HTERT RPE-1 (cell line): ENCODE results near the gene NCBP1.

Experiments used
- in situ Hi-C: fragments of 300-500 bp; cut with MboI; formaldehyde crosslinking; loops from 4 replicates; pipeline ENCODE4 v1.14.3; 2020; ENCODE audit warnings: low sequenced_read_pairs

The NCBP1 gene

GRCh38 chr9:97625620-97626019, 8.0 kb upstream of the NCBP1 start:
- in situ Hi-C loops, result no loop called here

- in situ Hi-C loops, result no loop called here
Observed at GRCh38 chr9:97627624-97628023, 6.0 kb upstream of the NCBP1 start.

GRCh38 chr9:97628668-97629067, 5.0 kb upstream of the NCBP1 start:
- in situ Hi-C loops, result no loop called here

- in situ Hi-C loops, result no loop called here
Observed at GRCh38 chr9:97629156-97629555, 4.5 kb upstream of the NCBP1 start.

- in situ Hi-C loops, result no loop called here
Observed at GRCh38 chr9:97630591-97630990, 3.0 kb upstream of the NCBP1 start.

GRCh38 chr9:97632248-97632984, 1.2 kb upstream of the NCBP1 start:
- in situ Hi-C loops, result no loop called here

GRCh38 chr9:97633859-97634490, 354 bp downstream of the NCBP1 start:
- in situ Hi-C loops, result no loop called here

GRCh38 chr9:97635026-97635425, 1.4 kb downstream of the NCBP1 start:
- in situ Hi-C loops, result no loop called here

GRCh38 chr9:97636903-97637302, 3.3 kb downstream of the NCBP1 start:
- in situ Hi-C loops, result no loop called here

- in situ Hi-C loops, result no loop called here
Observed at GRCh38 chr9:97638666-97639065, 5.0 kb downstream of the NCBP1 start.

- in situ Hi-C loops, result no loop called here
Observed at GRCh38 chr9:97640325-97640724, 6.7 kb downstream of the NCBP1 start.

- in situ Hi-C loops, result no loop called here
Observed at GRCh38 chr9:97645720-97646119, 12.1 kb downstream of the NCBP1 start.

- in situ Hi-C loops, result no loop called here
Observed at GRCh38 chr9:97647996-97648395, 14.4 kb downstream of the NCBP1 start.

- in situ Hi-C loops, result no loop called here
Observed at GRCh38 chr9:97651646-97652045, 18.0 kb downstream of the NCBP1 start.

- in situ Hi-C loops, result no loop called here
Observed at GRCh38 chr9:97658707-97659106, 25.1 kb downstream of the NCBP1 start.

- in situ Hi-C loops, result no loop called here
Observed at GRCh38 chr9:97659771-97660170, 26.1 kb downstream of the NCBP1 start.

GRCh38 chr9:97660340-97660739, 26.7 kb downstream of the NCBP1 start:
- in situ Hi-C loops, result no loop called here

GRCh38 chr9:97660847-97661246, 27.2 kb downstream of the NCBP1 start:
- in situ Hi-C loops, result no loop called here

- in situ Hi-C loops, result no loop called here
Observed at GRCh38 chr9:97665742-97666141, 32.1 kb downstream of the NCBP1 start.

- in situ Hi-C loops, result no loop called here
Observed at GRCh38 chr9:97666907-97667686, 33.5 kb downstream of the NCBP1 start.

GRCh38 chr9:97668485-97668884, 34.9 kb downstream of the NCBP1 start:
- in situ Hi-C loops, result no loop called here

- in situ Hi-C loops, result no loop called here
Observed at GRCh38 chr9:97670586-97670985, 37.0 kb downstream of the NCBP1 start.
